H9 (cell line): ENCODE measurements around the gene MLC1. TPM values are rescaled to one million over a fixed set of nuclear protein-coding genes. Genes with fewer than 3 reads are reported as not detected.

Source experiments
- DNase-seq: peaks from one replicate; pipeline ENCODE4 v3.0.0-alpha.2; 2017
- H2AFZ ChIP-seq: one replicate; pipeline ENCODE4 v1.6.1; 2013; ENCODE audit warnings: mild to moderate bottlenecking, low read length, control low read depth, moderate library complexity
- H2AK5ac ChIP-seq: 2 replicates; pipeline ENCODE4 v1.6.1; 2013; ENCODE audit warnings: low read length, control low read depth, mixed read lengths; ENCODE audit not compliant: insufficient read length
- H2BK120ac ChIP-seq: one replicate; pipeline ENCODE4 v1.6.1; 2013; ENCODE audit warnings: low read depth, mild to moderate bottlenecking, low read length, control low read depth, inconsistent platforms; ENCODE audit not compliant: poor library complexity, severe bottlenecking
- H2BK12ac ChIP-seq: 2 replicates; pipeline ENCODE4 v1.6.1; 2013; ENCODE audit warnings: low read length, control low read depth, mixed read lengths, low read depth; ENCODE audit not compliant: insufficient read length
- H2BK15ac ChIP-seq: 2 replicates; pipeline ENCODE4 v1.6.1; 2013; ENCODE audit warnings: low read depth, low read length, control low read depth
- H2BK20ac ChIP-seq: one replicate; pipeline ENCODE4 v1.6.1; 2013; ENCODE audit warnings: low read depth, mild to moderate bottlenecking, low read length, control low read depth, inconsistent platforms; ENCODE audit not compliant: poor library complexity, severe bottlenecking
- H2BK5ac ChIP-seq: 2 replicates; pipeline ENCODE4 v1.6.1; 2013; ENCODE audit warnings: low read length, control low read depth, mixed read lengths; ENCODE audit not compliant: insufficient read length
- H3K14ac ChIP-seq: 2 replicates; pipeline ENCODE4 v1.6.1; 2013; ENCODE audit warnings: low read length, control low read depth; ENCODE audit not compliant: insufficient read depth
- H3K18ac ChIP-seq: 2 replicates; pipeline ENCODE4 v1.6.1; 2013; ENCODE audit warnings: low read depth, mild to moderate bottlenecking, mixed read lengths, low read length, control low read depth; ENCODE audit not compliant: insufficient read length
- H3K23ac ChIP-seq: 2 replicates; pipeline ENCODE4 v1.6.1; 2013; ENCODE audit warnings: low read length, control low read depth, mixed read lengths, low read depth; ENCODE audit not compliant: insufficient read length
- H3K23me2 ChIP-seq: 2 replicates; pipeline ENCODE4 v1.6.1; 2013; ENCODE audit warnings: low read depth, mild to moderate bottlenecking, mixed read lengths, low read length, control low read depth; ENCODE audit not compliant: insufficient read length, poor library complexity, severe bottlenecking
- H3K27ac ChIP-seq: 2 replicates; pipeline ENCODE4 v1.5.1; 2013; ENCODE audit warnings: low read length, control low read depth, mixed read lengths, low read depth; ENCODE audit not compliant: insufficient read length
- H3K27me3 ChIP-seq: 2 replicates; pipeline ENCODE4 v1.6.1; 2013; ENCODE audit warnings: low read length, control low read depth, inconsistent platforms; ENCODE audit not compliant: insufficient read depth
- H3K4ac ChIP-seq: 2 replicates; pipeline ENCODE4 v1.6.1; 2013; ENCODE audit warnings: low read depth, mild to moderate bottlenecking, control low read depth, inconsistent platforms, low read length, moderate library complexity
- H3K4me1 ChIP-seq: 2 replicates; pipeline ENCODE4 v1.6.1; 2013; ENCODE audit warnings: low read length, control low read depth, inconsistent platforms; ENCODE audit not compliant: insufficient read depth
- H3K4me2 ChIP-seq: 2 replicates; pipeline ENCODE4 v1.6.1; 2013; ENCODE audit warnings: low read length, control low read depth, mixed read lengths; ENCODE audit not compliant: insufficient read length, insufficient read depth
- H3K56ac ChIP-seq: 2 replicates; pipeline ENCODE4 v1.6.1; 2013; ENCODE audit warnings: low read depth, mild to moderate bottlenecking, mixed read lengths, low read length, control low read depth; ENCODE audit not compliant: insufficient read length
- H3K79me1 ChIP-seq: 2 replicates; pipeline ENCODE4 v1.6.1; 2013; ENCODE audit warnings: low read depth, mild to moderate bottlenecking, moderate library complexity, low read length, control low read depth, inconsistent platforms; ENCODE audit not compliant: insufficient read depth, poor library complexity, severe bottlenecking
- H3K79me2 ChIP-seq: 2 replicates; pipeline ENCODE4 v1.6.1; 2013; ENCODE audit warnings: low read length, control low read depth, inconsistent platforms; ENCODE audit not compliant: insufficient read depth
- H3K9ac ChIP-seq: 2 replicates; pipeline ENCODE4 v1.6.1; 2013; ENCODE audit warnings: low read length, control low read depth, mixed read lengths; ENCODE audit not compliant: insufficient read length; ENCODE audit errors: extremely low read depth
- H3K9me3 ChIP-seq: one replicate; pipeline ENCODE4 v1.6.1; 2013; ENCODE audit warnings: low read depth, low read length, inconsistent platforms; ENCODE audit not compliant: control insufficient read depth
- H3T11ph ChIP-seq: one replicate; pipeline ENCODE4 v1.6.1; 2013; ENCODE audit warnings: mild to moderate bottlenecking, low read length, control low read depth, inconsistent platforms
- H4K20me1 ChIP-seq: one replicate; pipeline ENCODE4 v1.6.1; 2013; ENCODE audit not compliant: control insufficient read depth, insufficient read length, insufficient read depth
- H4K5ac ChIP-seq: 2 replicates; pipeline ENCODE4 v1.6.1; 2013; ENCODE audit warnings: low read depth, mild to moderate bottlenecking, mixed read lengths, low read length, control low read depth; ENCODE audit not compliant: insufficient read length
- H4K8ac ChIP-seq: replicated peaks from 2 replicates; pipeline ENCODE4 v1.6.1; 2013; ENCODE audit warnings: low read length, control low read depth, mixed read lengths, low read depth; ENCODE audit not compliant: insufficient read length
- H4K91ac ChIP-seq: 2 replicates; pipeline ENCODE4 v1.6.1; 2013; ENCODE audit warnings: low read depth, mild to moderate bottlenecking, moderate library complexity, mixed read lengths, low read length, control low read depth; ENCODE audit not compliant: insufficient read length
- H3K27ac Mint-ChIP-seq, 3 experiments: 2 replicates in 2 of 3; 3 replicates in 1 of 3; pipeline ENCODE4 v1.8.0; 2020 to 2021; ENCODE audit warnings: mixed read lengths in 3 of 3, mild to moderate bottlenecking in 1 of 3, moderate library complexity in 1 of 3
- H3K27me3 Mint-ChIP-seq: 2 replicates; pipeline ENCODE4 v1.8.0; 2021; ENCODE audit warnings: low read depth, mild to moderate bottlenecking, moderate library complexity, mixed read lengths
- H3K36me3 Mint-ChIP-seq, 3 experiments: 2 replicates in 2 of 3; 3 replicates in 1 of 3; pipeline ENCODE4 v1.8.0; 2020 to 2021; ENCODE audit warnings: low read depth in 3 of 3, mixed read lengths in 3 of 3; ENCODE audit not compliant: insufficient read depth in 1 of 3
- H3K4me1 Mint-ChIP-seq, 2 experiments: 2 replicates each; pipeline ENCODE4 v1.8.0; 2020; ENCODE audit warnings: mixed read lengths in 2 of 2
- H3K4me3 Mint-ChIP-seq, 2 experiments: 2 replicates in 1 of 2; 3 replicates in 1 of 2; pipeline ENCODE4 v1.8.0; 2020 to 2021; ENCODE audit warnings: mild to moderate bottlenecking in 2 of 2, mixed read lengths in 2 of 2, moderate library complexity in 1 of 2
- H3K9me3 Mint-ChIP-seq, 2 experiments: 2 replicates in 1 of 2; 3 replicates in 1 of 2; pipeline ENCODE4 v1.8.0; 2020; ENCODE audit warnings: mild to moderate bottlenecking in 2 of 2, mixed read lengths in 2 of 2, moderate library complexity in 1 of 2
- CTCF ChIP-seq: fragments of 200-600 bp; sonication (generic); conservative IDR thresholded peaks from 3 replicates; pipeline ENCODE4 v1.8.0; 2021; ENCODE audit warnings: antibody characterized with exemption, mild to moderate bottlenecking
- WGBS: extraction: QIAGEN DNeasy Blood & Tissue Kit; methylation state at CpG from one replicate; pipeline ENCODE4 v1.1.7; 2013; ENCODE audit warnings: missing lambda C conversion rate, low lambda C conversion rate, mixed read lengths; ENCODE audit not compliant: insufficient read length; ENCODE audit errors: extremely low coverage; 5-methylcytosine and 5-hydroxymethylcytosine counted together
- total RNA-seq: library from RNA; stranded (reverse); gene quantifications from 2 replicates; pipeline ENCODE4 v1.2.1, GENCODE V29; 2021

The MLC1 gene
- total RNA-seq, 1 experiment from 2014 or later = not detected

GRCh38 chr22:50064453-50064852 lies 20.8 kb downstream of the MLC1 start:
- Histone ChIP-seq H4K91ac (no peak overlapping the region), H3K27ac (no peak overlapping the region), H2AFZ (no peak overlapping the region), H4K5ac (no peak overlapping the region), H3K23ac (no peak overlapping the region), H2BK12ac (no peak overlapping the region), H3K79me2 (no peaks in the 10 kb centered on the region), H3K9me3 (no peaks in the 10 kb centered on the region), H3K18ac (no peak overlapping the region), H2BK5ac (no peak overlapping the region), H2AK5ac (no peak overlapping the region), H4K20me1 (no peaks in the 10 kb centered on the region), H3K23me2 (peaks cover 2% of the 10 kb centered on the region), H3K14ac (no peak overlapping the region), H3K4me2 (no peak overlapping the region), H4K8ac (no peak overlapping the region), H2BK120ac (no peak overlapping the region), H3K79me1 (no peaks in the 10 kb centered on the region), H3K56ac (no peak overlapping the region), H3T11ph (no peak overlapping the region), H3K4me1 (no peaks in the 10 kb centered on the region; the same call in 1 of the 2 replicates), H3K27me3 (no peaks in the 10 kb centered on the region), H3K4ac (no peak overlapping the region), H2BK15ac (no peak overlapping the region), H2BK20ac (no peak overlapping the region), H3K9ac (no peak overlapping the region)
- DNase-seq = no peak
- no peak overlapping the region for H3K27ac Mint-ChIP-seq
- WGBS = no CpG with 5 or more reads among the region's 18 CpGs
- no peak for TF ChIP-seq CTCF
- peaks cover 5 to 8% of the 10 kb centered on the region in 2 experiments for H3K4me1 Mint-ChIP-seq
- no peak overlapping the region for H3K4me3 Mint-ChIP-seq
- peaks cover 0 to 4% of the 10 kb centered on the region in 2 experiments; a peak in 1 of 5 replicates for H3K9me3 Mint-ChIP-seq
- H3K36me3 Mint-ChIP-seq = no peaks in the 10 kb centered on the region
- H3K27me3 Mint-ChIP-seq = peaks cover 12% of the 10 kb centered on the region
